CD4-positive, alpha-beta T cell treated with Interleukin-6 for 4 hours (primary cell): ENCODE data around the gene ERF.

Source experiments
- DNase-seq: peaks from one replicate; pipeline ENCODE4 v3.0.0-alpha.2; 2020; ENCODE audit warnings: mixed read lengths

The ERF gene

GRCh38 chr19:42253245-42254088, 1.5 kb downstream of the ERF start:
- DNase-seq: peak; percentile 72

DNA sequence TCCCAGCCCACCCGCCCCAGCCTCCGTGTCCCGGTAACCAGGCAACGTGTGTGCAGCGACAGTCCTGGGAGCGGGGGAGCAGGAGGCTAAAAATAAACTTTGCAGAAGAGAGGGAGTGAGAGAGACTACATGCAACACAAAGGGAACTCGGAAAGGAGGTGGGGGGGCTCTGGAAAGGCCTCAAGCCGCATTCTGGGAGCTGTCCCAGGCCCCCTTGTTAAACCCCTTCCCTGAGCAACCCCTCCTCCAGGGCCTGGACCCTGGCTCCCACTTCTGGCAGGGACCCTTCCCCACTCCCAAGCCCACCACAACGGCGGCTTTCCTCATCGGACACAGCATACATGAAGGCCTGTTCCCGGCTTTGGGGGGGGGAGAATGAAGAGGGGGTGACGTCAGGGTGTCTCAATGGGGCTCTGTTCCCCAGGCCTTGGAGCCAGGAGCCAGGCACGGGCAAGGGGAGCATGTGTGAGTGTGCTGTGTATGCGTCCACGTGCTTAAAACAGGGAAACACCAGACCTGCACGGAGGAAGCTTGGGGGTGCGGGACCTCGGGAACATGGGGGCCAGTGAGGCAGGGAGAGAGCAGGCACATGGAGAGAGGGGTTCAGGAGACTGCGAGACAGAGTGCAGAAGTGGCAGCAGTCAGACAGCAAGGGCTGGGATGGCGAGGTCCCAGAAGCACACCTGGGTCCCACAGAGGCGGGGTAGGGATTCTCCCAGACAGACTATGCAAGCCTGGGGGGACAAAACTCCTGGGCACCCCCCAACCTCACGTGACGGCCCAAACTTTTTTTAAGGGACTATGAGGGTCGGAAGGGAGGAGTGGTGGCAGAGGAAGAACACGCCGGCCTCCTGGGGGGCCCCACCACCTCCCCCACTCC, 2.3 kb downstream of the ERF start:
- DNase-seq: no peak

DNA sequence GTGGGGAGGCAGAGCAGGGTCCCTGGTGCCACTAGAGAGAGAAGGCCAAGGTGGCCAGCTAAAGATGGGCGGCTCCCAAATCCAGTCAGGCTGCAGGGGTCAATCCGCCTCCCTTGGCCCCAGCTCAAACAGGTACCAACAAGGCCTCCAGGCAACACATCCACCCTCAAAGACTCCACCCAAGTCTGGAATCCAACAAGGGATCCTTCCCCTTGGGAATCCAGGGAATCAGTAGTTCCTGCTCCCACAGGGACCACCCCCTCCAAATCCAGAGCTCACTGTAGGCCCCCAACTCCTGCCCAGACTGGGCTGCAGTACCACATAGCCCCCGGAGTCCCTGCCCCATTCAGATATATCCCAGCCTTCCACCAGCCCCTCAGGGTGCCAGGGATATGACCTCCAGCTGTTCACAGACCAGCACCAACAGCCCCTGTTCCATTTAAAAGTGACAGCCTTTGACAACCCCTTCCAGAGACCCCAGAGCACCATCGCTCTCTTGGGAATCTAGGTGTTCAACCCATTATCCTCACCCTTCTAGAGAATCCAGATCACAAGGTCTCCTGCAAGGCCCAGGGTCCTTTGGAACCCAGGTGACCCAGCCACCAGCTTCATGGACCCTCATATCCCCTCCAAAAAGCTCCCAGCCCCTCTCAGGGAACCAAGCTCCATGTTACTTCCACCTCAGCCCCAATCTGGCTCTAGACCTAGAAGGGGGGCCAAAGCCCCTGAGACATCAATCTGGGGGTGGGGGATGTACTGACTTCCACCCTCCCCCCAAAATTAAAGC, 3.2 kb downstream of the ERF start:
- no peak for DNase-seq

- peak; percentile 51 for DNase-seq
Measured at GRCh38 chr19:42250666-42251531, 4.0 kb downstream of the ERF start.

DNA sequence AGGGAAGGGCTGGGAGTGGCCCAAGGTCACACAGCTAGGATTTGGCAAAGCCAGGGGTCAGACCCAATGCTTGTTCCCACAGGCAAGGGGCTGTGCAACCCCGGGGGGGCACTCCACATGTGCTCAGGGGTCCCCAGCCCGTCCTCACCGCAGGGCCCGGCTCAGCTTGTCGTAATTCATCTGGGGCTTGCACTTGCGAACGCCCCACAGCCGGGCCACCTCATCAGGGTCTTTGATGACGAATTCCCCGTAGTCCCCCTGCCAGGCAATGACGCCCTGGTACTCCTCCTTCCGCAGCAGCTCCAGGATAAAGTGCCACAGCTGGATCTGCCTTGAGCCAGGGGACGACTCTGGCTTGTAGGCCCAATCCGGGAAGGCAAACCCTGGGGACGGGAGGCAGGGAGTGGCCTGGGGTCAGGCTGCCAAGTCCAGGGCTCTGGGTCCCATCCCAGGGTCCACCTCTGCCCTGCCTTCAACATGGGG, 4.7 kb downstream of the ERF start:
- DNase-seq: no peak

- no peak for DNase-seq
Measured at GRCh38 chr19:42249769-42250168, 5.2 kb downstream of the ERF start.

DNA sequence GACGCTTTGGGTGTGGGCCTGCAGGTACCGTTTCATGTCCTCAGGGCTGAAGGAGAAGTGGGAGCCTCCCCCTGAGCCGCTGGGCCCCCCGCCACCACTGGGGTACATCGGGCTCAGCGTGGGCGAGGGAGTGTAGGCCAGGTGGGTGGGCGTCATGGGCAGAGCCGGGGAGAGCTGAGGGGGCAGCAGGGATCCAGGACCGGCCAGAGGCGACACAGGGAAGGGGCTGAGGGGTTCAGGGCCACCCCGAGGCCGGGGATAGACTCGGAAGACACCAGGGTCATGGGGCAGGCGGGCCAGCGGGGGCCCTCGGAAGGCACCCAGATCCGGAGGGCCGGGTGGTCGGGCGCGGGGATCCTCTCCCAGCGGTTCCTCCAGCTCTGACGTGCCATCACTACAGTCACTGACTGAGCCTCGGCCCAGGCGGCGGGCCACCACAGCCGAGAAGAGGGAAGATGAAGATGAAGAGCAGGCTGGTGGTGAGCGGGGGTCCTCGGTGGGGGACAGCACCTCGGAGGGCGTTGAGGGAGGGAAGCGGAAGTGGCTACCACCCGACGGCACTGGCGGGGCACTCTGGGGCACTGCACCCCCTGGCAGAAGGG, 5.7 kb downstream of the ERF start:
- DNase-seq: no peak

- DNase-seq: no peak
Measured at GRCh38 chr19:42248270-42249148, 6.4 kb downstream of the ERF start.

DNA sequence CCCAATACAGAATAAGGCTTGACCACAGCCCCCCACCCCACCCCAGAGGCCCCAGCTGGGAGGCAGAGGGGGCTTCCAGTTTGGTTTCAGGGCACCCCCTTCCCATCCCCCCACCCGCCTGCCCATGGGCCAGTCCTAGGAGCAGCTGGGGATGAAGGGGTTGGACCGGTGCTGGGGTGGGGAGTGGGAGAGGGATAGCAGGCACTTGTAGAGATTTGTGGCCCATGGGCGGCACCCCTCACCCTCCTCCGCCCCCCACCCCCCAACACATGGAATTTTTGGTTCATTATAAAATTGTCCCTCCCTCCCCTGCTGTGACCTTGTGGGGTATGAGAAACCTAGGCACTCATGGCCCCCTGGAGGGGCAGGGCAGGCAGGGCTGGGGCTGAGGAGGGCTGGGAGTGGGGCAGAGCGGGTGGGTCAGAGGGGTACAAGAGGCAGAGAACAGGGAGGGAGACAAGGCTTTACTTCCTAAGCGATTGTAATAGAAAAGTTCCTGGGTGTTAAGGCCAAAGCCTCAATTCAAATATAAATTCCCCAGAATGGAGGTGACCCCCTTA, 7.2 kb downstream of the ERF start:
- no peak for DNase-seq

DNA sequence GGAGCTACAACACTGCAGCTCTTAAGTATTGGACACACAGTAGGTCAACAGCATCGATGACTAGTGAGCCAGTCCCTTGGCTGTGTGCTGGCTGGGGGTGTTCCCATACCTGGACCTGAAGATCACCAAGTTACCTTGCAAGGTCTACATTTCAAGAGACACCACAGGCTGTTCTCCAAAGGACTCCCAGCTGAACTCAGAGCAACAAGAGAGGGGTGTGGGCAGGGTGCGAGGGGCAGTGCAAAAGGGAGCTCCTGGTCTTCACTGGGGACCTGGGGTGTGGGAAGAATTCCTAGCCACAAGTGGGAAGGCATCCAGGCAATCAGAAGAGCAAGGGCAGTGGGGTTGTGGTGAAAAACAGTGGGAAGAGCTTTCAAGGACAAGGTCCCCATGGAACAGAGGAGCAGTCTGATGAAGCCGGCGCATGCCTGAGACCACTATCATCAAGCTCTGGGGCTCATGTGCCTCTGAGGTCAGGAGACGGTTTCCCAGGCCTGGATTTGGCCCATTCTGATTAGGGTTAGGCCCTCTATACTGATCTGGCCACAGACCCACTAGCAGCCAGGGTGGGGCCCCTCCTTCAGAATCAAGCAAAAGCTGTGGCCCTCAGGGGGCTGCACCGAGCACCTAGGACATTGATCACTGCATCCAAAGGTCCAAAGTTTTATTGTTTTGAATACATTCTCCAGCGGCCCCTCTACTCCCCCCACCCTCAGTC, 7.8 kb downstream of the ERF start:
- no peak for DNase-seq

- DNase-seq: no peak
Measured at GRCh38 chr19:42246143-42246921, 8.6 kb downstream of the ERF start.

DNA sequence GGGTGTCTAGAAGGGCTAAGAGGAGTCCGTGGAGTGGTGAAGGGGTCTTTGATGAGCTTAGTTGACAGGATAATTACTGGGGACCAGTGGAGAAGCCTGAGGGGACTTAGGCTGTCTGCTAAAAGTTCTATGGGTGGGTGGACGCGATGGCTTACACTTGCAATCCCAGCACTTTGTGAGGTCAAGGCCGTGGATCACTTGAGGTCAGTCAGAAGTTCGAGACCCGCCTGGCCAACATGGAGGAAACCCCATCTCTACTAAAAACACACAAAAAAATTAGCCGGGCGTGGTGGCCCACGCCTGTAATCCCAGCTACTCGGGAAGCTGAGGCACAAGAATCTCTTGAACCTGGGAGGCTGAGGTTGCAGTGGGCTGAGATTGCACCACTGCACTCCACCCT, 9.7 kb downstream of the ERF start:
- no peak for DNase-seq

DNA sequence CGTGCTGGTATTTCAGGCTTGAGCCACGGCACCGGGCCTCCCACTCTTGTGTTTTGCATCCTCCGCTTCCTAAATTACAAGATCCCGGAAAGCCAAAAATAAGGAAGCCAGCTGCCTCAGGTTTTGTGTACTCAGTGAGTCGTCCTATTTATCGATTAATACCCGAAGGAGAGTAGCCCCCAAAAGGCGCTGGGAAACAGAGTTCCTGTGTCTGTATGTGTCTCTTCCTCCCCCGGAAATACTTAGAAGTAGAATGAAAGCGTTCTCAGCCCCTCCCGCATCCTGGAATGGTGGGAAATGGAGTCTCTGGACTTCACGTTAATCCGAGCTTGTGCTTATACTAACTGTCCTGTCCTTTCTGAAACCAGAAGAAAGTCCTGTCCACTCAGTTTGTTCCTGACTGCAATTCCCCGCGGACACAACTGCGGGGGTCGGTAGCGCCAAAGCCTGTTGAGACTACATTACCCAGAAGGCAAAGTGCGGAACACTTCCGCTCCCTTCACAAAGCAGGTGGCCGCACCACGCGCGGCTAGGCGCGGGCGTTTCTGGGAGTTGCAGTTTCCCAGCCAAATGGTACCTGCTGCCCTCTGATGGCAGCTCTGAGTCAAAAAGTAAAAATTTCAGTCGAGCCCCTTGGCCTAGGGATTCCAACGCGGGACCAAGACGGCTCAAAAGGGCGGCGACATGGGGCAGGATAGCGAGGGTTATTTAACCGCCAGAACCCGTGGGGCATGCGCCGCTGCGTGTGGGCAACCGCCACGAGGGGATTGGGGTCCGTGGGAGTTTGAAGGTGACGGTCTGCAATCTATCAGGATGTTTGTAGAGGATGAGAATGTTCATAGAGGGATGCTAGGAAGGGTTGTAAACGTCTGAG, 10.3 kb downstream of the ERF start:
- DNase-seq: peak; percentile 92

DNA sequence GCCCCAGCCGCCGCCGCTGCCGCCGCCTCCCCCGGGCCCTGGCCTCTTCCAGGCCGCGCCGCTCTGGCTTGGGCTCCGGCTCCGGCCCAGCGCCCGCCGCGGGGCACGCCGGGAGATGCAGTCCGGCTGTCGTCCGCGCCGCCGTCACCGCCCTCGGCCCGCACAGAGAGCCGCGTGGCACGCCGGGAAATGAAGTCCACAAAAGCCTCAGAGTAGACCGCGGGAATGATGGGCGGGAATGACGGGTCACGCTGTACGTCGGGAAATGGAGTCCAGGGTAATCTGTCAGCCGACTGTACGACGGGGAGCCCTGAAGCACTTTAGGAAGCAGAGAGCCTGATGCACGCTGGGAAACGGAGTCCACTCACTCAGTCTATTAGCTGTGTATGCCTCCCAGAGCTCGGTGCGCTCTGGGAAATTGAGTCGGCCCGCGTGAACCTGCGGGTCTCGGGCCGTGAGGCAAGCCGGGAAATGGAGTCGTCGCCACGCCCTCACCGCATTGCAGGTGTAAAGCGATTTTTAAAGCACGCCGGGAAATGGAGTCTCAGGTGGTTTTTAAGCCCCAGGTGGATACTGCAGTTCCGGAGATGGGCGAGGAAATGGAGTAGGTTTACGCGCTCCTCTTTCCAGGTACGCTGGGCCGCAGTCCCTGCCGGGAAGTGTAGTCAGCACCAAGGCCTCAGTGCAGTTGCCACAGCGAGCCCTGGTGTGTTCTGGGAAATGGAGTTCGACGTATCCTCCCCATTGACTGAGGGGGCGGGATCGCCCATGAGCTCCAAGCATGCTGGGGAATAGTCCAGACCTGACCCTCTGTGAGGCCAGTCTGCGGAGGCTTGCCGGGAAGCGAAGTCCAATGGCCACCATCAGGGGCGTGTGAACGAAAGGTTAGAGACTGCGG, 12.2 kb downstream of the ERF start, which contains the start of gene GSK3A:
GSK3A (minus strand) TSS at position 91 of the 898 bp plus-strand sequence. CDS start 137 bp downstream, outside the sequence.
- peak; percentile 96 for DNase-seq

DNA sequence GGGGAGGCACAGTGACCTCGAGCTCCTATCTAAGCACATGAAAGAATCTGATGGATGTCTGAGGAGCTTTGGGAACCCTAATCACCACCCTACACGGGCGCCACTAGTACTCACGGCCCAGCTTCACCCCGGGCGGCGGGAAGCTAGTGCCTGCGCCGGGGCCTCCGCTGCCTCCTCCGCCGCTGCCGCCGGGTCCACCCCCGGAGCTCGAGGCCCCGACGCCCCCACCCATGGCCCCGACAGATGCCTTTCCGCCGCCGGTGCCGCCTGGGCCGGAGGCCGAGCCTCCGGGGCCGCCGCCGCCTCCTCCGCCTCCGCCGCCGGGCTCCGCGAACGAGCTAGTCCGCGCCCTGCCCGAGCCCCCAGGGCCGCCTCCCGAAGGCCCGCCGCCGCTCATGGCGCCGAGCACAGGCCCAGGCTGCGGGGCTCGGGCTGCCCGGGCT, 12.8 kb downstream of the ERF start:
- peak; percentile 36 for DNase-seq

DNA sequence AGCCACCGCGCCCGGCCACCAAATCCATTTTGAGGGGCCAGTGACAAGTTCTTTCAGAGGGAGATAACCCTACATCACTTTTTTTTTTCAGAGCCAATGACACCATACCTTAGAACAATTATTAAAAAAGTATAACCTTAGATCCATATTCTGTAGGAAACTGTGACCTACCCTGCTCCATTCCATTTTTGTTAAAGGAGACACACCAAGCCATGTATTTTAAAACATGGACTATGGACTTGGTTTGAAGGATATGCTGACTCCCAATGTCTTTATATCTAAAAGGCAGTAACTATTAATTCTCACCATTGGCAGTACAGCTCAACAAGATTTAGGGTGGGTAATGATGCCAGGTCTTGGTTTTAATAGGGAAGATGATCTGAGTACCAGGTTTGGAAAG, 13.6 kb downstream of the ERF start:
- DNase-seq: no peak
